Measurements from ENCODE around the gene ZNF441.
"Not testable (repeated sequence)": the region's sequence is repeated elsewhere in the genome, so short reads cannot be mapped to it uniquely, and the experiment has no call there.

Gene ZNF441

GRCh38 chr19:11780431-11781020, 13.7 kb downstream of the ZNF441 start:
- DNase-seq (ENCODE audit: low read depth in 2 of 2), result no peak

- DNase-seq (ENCODE audit: low read depth in 2 of 2), result no peak
Measured at GRCh38 chr19:11781295-11782057, 14.7 kb downstream of the ZNF441 start.

GRCh38 chr19:11783767-11784166, 17.0 kb downstream of the ZNF441 start:
- DNase-seq (ENCODE audit: low read depth in 2 of 2), result no peak

- DNase-seq (ENCODE audit: low read depth in 2 of 2), result no peak
Measured at GRCh38 chr19:11784356-11784755, 17.6 kb downstream of the ZNF441 start.

GRCh38 chr19:11787536-11787935, 20.7 kb downstream of the ZNF441 start:
- no peak for DNase-seq (ENCODE audit: low read depth in 2 of 2)

GRCh38 chr19:11792942-11793341, 26.1 kb downstream of the ZNF441 start:
- DNase-seq (ENCODE audit: low read depth in 2 of 2), result no peak

- peak; percentile 56 to 77 for DNase-seq (ENCODE audit: low read depth in 2 of 2)
Measured at GRCh38 chr19:11797491-11797890, 30.7 kb downstream of the ZNF441 start.

- DNase-seq (ENCODE audit: low read depth in 2 of 2), result peak; percentile 85 to 86
Measured at GRCh38 chr19:11798391-11799330, 31.9 kb downstream of the ZNF441 start, which contains the start of gene ZNF491. Gene ZNF491, plus strand, starts transcription at chr19:11798523. Its CDS starts 7,431 bp downstream, at chr19:11805954.

- DNase-seq (ENCODE audit: low read depth in 2 of 2), result no peak
Measured at GRCh38 chr19:11806354-11807098, 39.7 kb downstream of the ZNF441 start.

- no peak for DNase-seq (ENCODE audit: low read depth in 2 of 2)
Measured at GRCh38 chr19:11807099-11807380, 40.2 kb downstream of the ZNF441 start.

GRCh38 chr19:11813703-11814028, 46.9 kb downstream of the ZNF441 start:
- DNase-seq (ENCODE audit: low read depth in 2 of 2), result no peak

- peak; percentile 86 to 89 for DNase-seq (ENCODE audit: low read depth in 2 of 2)
Measured at GRCh38 chr19:11814029-11814699, 47.4 kb downstream of the ZNF441 start, which contains the start of gene ZNF440. Gene ZNF440, plus strand, starts transcription at chr19:11814273. Its CDS starts 175 bp downstream, at chr19:11814448.

GRCh38 chr19:11814700-11815035, 47.9 kb downstream of the ZNF441 start:
- DNase-seq (ENCODE audit: low read depth in 2 of 2), result no peak

GRCh38 chr19:11821474-11822109, 54.8 kb downstream of the ZNF441 start:
- no peak for DNase-seq (ENCODE audit: low read depth in 2 of 2)

- DNase-seq (ENCODE audit: low read depth in 2 of 2), result not testable (repeated sequence)
Measured at GRCh38 chr19:11828957-11829876, 62.4 kb downstream of the ZNF441 start.

GRCh38 chr19:11832253-11832912, 65.6 kb downstream of the ZNF441 start:
- no peak for DNase-seq (ENCODE audit: low read depth in 2 of 2)

GRCh38 chr19:11833541-11833940, 66.7 kb downstream of the ZNF441 start:
- no peak for DNase-seq (ENCODE audit: low read depth in 2 of 2)

Measured in stimulated activated CD4-positive, alpha-beta T cell treated with anti-CD3 and anti-CD28 coated beads, Interleukin-4, amount 100 ng/mL, for 48 hours (primary cell).